A549 (cell line): ENCODE measurements around the gene JAKMIP1.

ENCODE experiments used
- POLR2A ChIP-seq: IDR thresholded peaks from 2 replicates; pipeline ENCODE4 v1.6.1; 2012; ENCODE audit warnings: mild to moderate bottlenecking, low read length
- RAD21 ChIP-seq, 2 experiments: fragments of >200 bp in 1 of 2; sonication (Bioruptor Twin) in 1 of 2; formaldehyde crosslinking in 1 of 2; IDR thresholded peaks in 1 of 2; conservative IDR thresholded peaks in 1 of 2; 2 replicates in 1 of 2; 3 replicates in 1 of 2; pipeline ENCODE4 v1.6.1; 2012 to 2018; ENCODE audit warnings: inconsistent platforms in 1 of 2

DNA sequence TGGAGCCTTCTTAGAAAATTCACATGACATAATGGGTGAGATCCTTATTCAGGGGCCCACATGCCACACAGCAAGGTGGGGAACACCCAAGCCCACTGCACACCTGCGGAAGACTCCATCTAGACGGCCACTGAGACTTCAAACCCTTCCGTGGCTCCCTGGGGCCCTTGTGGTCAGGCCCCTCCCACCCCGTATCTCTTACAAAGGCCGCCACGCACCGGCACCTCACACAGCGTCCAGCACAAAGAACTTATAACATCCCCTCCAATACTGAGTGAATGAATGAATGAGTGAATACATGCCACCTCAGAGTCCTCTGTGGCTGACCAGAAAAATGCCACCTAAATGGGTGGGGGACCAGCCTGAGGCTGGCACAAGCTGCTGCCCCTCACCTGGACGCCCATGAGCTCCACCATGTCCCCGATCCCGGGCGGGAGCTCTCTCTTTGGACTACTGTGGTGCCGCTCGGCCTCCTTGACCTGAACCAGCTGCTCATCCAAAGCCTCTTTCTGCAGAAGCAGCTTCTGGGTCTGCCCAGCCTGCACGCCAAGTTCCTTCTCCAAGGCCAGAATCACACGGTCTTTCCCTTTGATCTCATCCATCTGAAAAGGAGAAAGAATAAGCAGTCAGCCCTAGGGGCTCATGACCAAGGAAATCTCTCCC, 115.2 kb downstream of the JAKMIP1 start:
- TF ChIP-seq RAD21 (conservative IDR thresholded peaks at IDR 0.05 in 1 of 2, IDR thresholded peaks at IDR 0.05 in 1 of 2) (no peak), POLR2A (no peak)
